GM18873 (cell line): Measurements from ENCODE around the gene CLRN1.

Source experiments
- ATAC-seq: cut with Tn5 transposase; IDR thresholded peaks from one replicate; pipeline ENCODE4 v1.9.1; 2021; ENCODE audit warnings: mild to moderate bottlenecking, moderate library complexity, moderate number of reproducible peaks; ENCODE audit not compliant: unreplicated experiment, low FRiP score

The CLRN1 gene

DNA sequence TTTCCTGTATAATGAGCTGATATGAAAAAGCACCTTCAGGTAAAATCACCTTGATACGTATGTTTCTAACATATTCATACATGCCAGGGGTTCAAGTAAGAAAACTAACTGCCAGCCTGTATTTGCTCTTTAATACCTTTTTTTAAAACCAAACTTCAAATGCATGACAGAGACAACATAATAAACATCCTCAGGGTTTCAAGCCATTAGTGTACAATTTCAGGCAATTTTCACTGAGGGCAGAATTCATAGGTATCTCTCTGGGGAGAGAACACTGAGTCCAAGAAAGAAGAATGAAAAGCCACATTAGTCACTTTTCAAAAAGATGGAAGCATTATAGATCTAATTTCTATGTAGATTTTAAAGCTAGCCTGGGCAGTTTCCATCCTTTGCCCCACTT lies 94.2 kb downstream of the CLRN1 start:
- ATAC-seq: no peak

- ATAC-seq: no peak
These were observed 95.2 kb downstream of the CLRN1 start for GRCh38 chr3:150877303-150877702.

- ATAC-seq: no peak
These were observed 95.8 kb downstream of the CLRN1 start for GRCh38 chr3:150876611-150877265.
